Right lobe of liver (tissue), 4 donors: ENCODE results near the gene ME1.
"Not testable (repeated sequence)": the region's sequence is repeated elsewhere in the genome, so short reads cannot be mapped to it uniquely, and the experiment has no call there.

Source experiments
- POLR2A ChIP-seq: fragments of 450-650 bp; IDR thresholded peaks from one replicate; pipeline ENCODE4 v1.6.1; 2017; ENCODE audit warnings: antibody characterized with exemption, mild to moderate bottlenecking
- TF ChIP-seq, protein P1 (sequence below), 4 donors: fragments of 200-600 bp in 3 of 4; fragments of 450-650 bp in 1 of 4; IDR thresholded peaks; one replicate each; pipeline versions ENCODE4 v1.5.1 to v1.8.0; 2016 to 2022; ENCODE audit warnings: antibody characterized with exemption in 4 of 4, mild to moderate bottlenecking in 2 of 4
- donor health status: DM: no; HTN: no; CAD: no.
- donor health status: DM: no; HTN: no; CAD: no.
- donor health status: DM: no; HTN: yes; CAD: no.

DNA sequence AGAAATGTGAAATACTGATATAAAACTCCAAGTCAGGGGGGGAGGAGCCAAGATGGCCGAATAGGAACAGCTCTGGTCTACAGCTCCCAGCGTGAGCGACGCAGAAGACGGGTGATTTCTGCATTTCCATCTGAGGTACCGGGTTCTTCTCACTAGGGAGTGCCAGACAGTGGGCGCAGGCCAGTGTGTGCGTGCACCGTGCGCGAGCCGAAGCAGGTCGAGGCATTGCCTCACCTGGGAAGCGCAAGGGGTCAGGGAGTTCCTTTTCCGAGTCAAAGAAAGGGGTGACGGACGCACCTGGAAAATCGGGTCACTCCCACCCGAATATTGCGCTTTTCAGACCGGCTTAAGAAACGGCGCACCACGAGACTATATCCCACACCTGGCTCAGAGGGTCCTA is 96.9 kb downstream of the ME1 start:
- TF ChIP-seq, protein P1, sequence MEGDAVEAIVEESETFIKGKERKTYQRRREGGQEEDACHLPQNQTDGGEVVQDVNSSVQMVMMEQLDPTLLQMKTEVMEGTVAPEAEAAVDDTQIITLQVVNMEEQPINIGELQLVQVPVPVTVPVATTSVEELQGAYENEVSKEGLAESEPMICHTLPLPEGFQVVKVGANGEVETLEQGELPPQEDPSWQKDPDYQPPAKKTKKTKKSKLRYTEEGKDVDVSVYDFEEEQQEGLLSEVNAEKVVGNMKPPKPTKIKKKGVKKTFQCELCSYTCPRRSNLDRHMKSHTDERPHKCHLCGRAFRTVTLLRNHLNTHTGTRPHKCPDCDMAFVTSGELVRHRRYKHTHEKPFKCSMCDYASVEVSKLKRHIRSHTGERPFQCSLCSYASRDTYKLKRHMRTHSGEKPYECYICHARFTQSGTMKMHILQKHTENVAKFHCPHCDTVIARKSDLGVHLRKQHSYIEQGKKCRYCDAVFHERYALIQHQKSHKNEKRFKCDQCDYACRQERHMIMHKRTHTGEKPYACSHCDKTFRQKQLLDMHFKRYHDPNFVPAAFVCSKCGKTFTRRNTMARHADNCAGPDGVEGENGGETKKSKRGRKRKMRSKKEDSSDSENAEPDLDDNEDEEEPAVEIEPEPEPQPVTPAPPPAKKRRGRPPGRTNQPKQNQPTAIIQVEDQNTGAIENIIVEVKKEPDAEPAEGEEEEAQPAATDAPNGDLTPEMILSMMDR (IDR thresholded peaks at IDR 0.05): not testable (repeated sequence)
- not testable (repeated sequence) for TF ChIP-seq POLR2A
